K562 (cell line): ENCODE measurements around the gene HELZ2. TPM values are rescaled to one million over a fixed set of nuclear protein-coding genes. Genes with fewer than 3 reads are reported as not detected.

Experiments
- ATAC-seq: fragments of 200-7000 bp; cut with Tn5 transposase; 3 replicates; pipeline ENCODE4 v1.9.1; 2020; ENCODE audit warnings: moderate library complexity
- BruUV-seq: library from RNA; stranded (reverse); fragments of 400-500 nt; replicated peaks from 2 replicates; lab custom pipeline; 2021; lab: Mats Ljungman, UMichigan
- CTCF ChIA-PET: fragments of 300-600 bp; formaldehyde crosslinking; extraction: SDS; loops from one replicate; lab custom pipeline; 2021; ENCODE audit warnings: low intra/inter-chr PET ratio; lab: Yijun Ruan, JAX
- POLR2A ChIA-PET: fragments of 300-600, 350-650 bp; sonication (Branson Sonifier 250); formaldehyde crosslinking; extraction: SDS; loops from one replicate; lab custom pipeline; 2021; ENCODE audit warnings: antibody characterized with exemption, inconsistent platforms; lab: Yijun Ruan, JAX
- DNase-seq, 4 experiments: peaks; one replicate each; pipeline versions ENCODE4 v3.0.0 to v3.0.0-alpha.2; 2011 to 2018; ENCODE audit warnings: low spot score in 3 of 4, mixed read lengths in 3 of 4; ENCODE audit errors: extremely low read depth in 1 of 4
- FAIRE-seq: peaks from 2 replicates; lab custom pipeline; 2011; peaks lifted over from hg19 to GRCh38; lab: Jason Lieb, UNC
- H2AFZ ChIP-seq: 2 replicates; pipeline ENCODE4 v1.6.0; 2011; ENCODE audit warnings: low read depth, low read length, control low read depth, inconsistent platforms
- H3K27ac ChIP-seq: fragments of 200-600 bp; 3 replicates; pipeline ENCODE4 v1.8.0; 2011; ENCODE audit warnings: low read depth, mild to moderate bottlenecking, control low read depth, inconsistent platforms, low read length, moderate library complexity, mixed read lengths; ENCODE audit errors: extremely low read depth
- H3K27me3 ChIP-seq, 2 experiments: fragments of 300-600 bp in 1 of 2; 2 replicates in 1 of 2; 3 replicates in 1 of 2; pipeline versions ENCODE4 v1.6.0 to v1.8.0; 2011; ENCODE audit warnings: inconsistent platforms in 2 of 2, low read length in 2 of 2, mild to moderate bottlenecking in 1 of 2, mixed read lengths in 1 of 2, moderate library complexity in 1 of 2; ENCODE audit not compliant: control insufficient read depth in 2 of 2, insufficient read depth in 2 of 2
- H3K36me3 ChIP-seq: fragments of 300-600 bp; 3 replicates; pipeline ENCODE4 v1.8.0; 2011; ENCODE audit warnings: mild to moderate bottlenecking, low read length, inconsistent platforms; ENCODE audit not compliant: control insufficient read depth, insufficient read depth
- H3K4me1 ChIP-seq, 2 experiments: fragments of 200-600 bp in 1 of 2; replicated peaks in 1 of 2; 2 replicates in 1 of 2; 3 replicates in 1 of 2; pipeline versions ENCODE4 v1.5.1 to v1.8.0; 2011; ENCODE audit warnings: inconsistent platforms in 2 of 2, low read length in 2 of 2, mild to moderate bottlenecking in 1 of 2, mixed read lengths in 1 of 2, moderate library complexity in 1 of 2; ENCODE audit not compliant: control insufficient read depth in 2 of 2, insufficient read depth in 2 of 2
- H3K4me2 ChIP-seq: 2 replicates; pipeline ENCODE4 v1.6.1; 2011; ENCODE audit warnings: low read length, control low read depth, inconsistent platforms, mixed read lengths; ENCODE audit not compliant: insufficient read depth
- H3K4me3 ChIP-seq: fragments of 200-600 bp; sonication (generic), shearing (Covaris generic); 2 replicates; pipeline ENCODE4 v1.5.1; 2016; ENCODE audit warnings: control low read depth, inconsistent platforms
- H3K79me2 ChIP-seq: fragments of 200-600 bp; 3 replicates; pipeline ENCODE4 v1.8.0; 2011; ENCODE audit warnings: low read length, inconsistent platforms; ENCODE audit not compliant: control insufficient read depth, insufficient read depth
- H3K9ac ChIP-seq, 2 experiments: 2 replicates each; pipeline versions ENCODE4 v1.6.0 to v1.6.1; 2011; ENCODE audit warnings: low read depth in 2 of 2, low read length in 2 of 2, control low read depth in 1 of 2, inconsistent platforms in 1 of 2, mild to moderate bottlenecking in 1 of 2, mixed read lengths in 1 of 2; ENCODE audit not compliant: insufficient read depth in 1 of 2
- H3K9me1 ChIP-seq: one replicate; pipeline ENCODE4 v1.6.0; 2011; ENCODE audit warnings: inconsistent platforms, mild to moderate bottlenecking, low read length, moderate library complexity; ENCODE audit not compliant: control insufficient read depth, insufficient read depth
- H3K9me3 ChIP-seq: replicated peaks from 2 replicates; pipeline ENCODE4 v1.5.1; 2011; ENCODE audit warnings: low read depth, low read length, inconsistent platforms; ENCODE audit not compliant: control insufficient read depth, insufficient read depth
- H4K20me1 ChIP-seq: replicated peaks from 2 replicates; pipeline ENCODE4 v1.6.1; 2011; ENCODE audit warnings: low read length, inconsistent platforms, mixed read lengths; ENCODE audit not compliant: control insufficient read depth, insufficient read depth
- FOXJ2 ChIP-seq: fragments of 200-800 bp; sonication (Bioruptor generic); IDR thresholded peaks from 2 replicates; pipeline ENCODE4 v1.6.1; 2016; ENCODE audit warnings: missing genetic modification characterization, missing compliant biosample characterization
- FOXK1 ChIP-seq: sonication (generic); formaldehyde crosslinking; IDR thresholded peaks from 2 replicates; pipeline ENCODE4 v1.8.0; 2022; ENCODE audit warnings: missing genetic modification reagents, mild to moderate bottlenecking, borderline replicate concordance
- KLF13 ChIP-seq: fragments of 450-650 bp; IDR thresholded peaks from 2 replicates; pipeline ENCODE4 v1.6.1; 2016; ENCODE audit warnings: missing genetic modification characterization, low read depth, mild to moderate bottlenecking, missing compliant biosample characterization, moderate library complexity, borderline replicate concordance
- MCM2 ChIP-seq: fragments of 450-650 bp; IDR thresholded peaks from 2 replicates; pipeline ENCODE4 v1.6.1; 2017; ENCODE audit warnings: low read depth, mild to moderate bottlenecking
- NEUROD1 ChIP-seq: fragments of 150-350 bp; IDR thresholded peaks from 2 replicates; pipeline ENCODE4 v1.6.1; 2014; ENCODE audit warnings: borderline replicate concordance, low read length, low read depth; ENCODE audit not compliant: partially characterized antibody
- POLR2G ChIP-seq: fragments of 200-400 bp; formaldehyde crosslinking; IDR thresholded peaks from 2 replicates; pipeline ENCODE4 v1.6.1; 2017; ENCODE audit warnings: low read depth, mild to moderate bottlenecking, antibody characterized with exemption, low read length, moderate library complexity
- ZNF146 ChIP-seq: IDR thresholded peaks from one replicate; pipeline ENCODE4 v1.6.1; 2018; ENCODE audit warnings: missing compliant biosample characterization; ENCODE audit not compliant: unreplicated experiment
- ZNF384 ChIP-seq: IDR thresholded peaks from 2 replicates; pipeline ENCODE4 v1.6.1; 2012; ENCODE audit warnings: low read depth, low read length, improper control_type of control experiment
- WGBS: fragments of 100-300 bp; shearing (Covaris generic); methylation state at CpG from one replicate; pipeline ENCODE4 v1.1.6; 2016; ENCODE audit warnings: low coverage, mixed read lengths; ENCODE audit not compliant: insufficient coverage; ENCODE audit errors: missing lambda C conversion rate; 5-methylcytosine and 5-hydroxymethylcytosine counted together
- in situ Hi-C: fragments of 300-500 bp; cut with MboI; formaldehyde crosslinking; loops from 4 replicates; pipeline ENCODE4 v1.15.0; 2018; ENCODE audit warnings: inconsistent platforms, mixed read lengths
- intact Hi-C: fragments of 100-400 bp; cut with micrococcal nuclease; formaldehyde crosslinking; loops from 2 replicates; pipeline ENCODE4 v1.14.2; 2022
- polyA plus RNA-seq, 8 experiments: library from polyadenylated mRNA; depleted of rRNA in 4 of 8; stranded (reverse) in 5 of 8; unstranded in 3 of 8; fragments of >200 nt; fragmentation: Nextera tagmentation in 2 of 8; fragmentation: Illumina TruSeq in 1 of 8; extraction: Ambion mirVana in 2 of 8; extraction: Trizol in 1 of 8; gene quantifications; 2 replicates each; pipeline versions ENCODE4 v1.2.1 to v1.2.3, GENCODE V29; 2011 to 2014; ENCODE audit warnings: inconsistent platforms in 1 of 8, missing spikeins in 1 of 8
- total RNA-seq, 7 experiments: library from RNA; depleted of rRNA in 6 of 7; stranded (reverse); fragments of >200 nt in 6 of 7; fragmentation: Illumina TruSeq in 2 of 7; extraction: Trizol in 2 of 7; gene quantifications; 2 replicates each; pipeline versions ENCODE4 v1.2.1 to v1.2.3, GENCODE V29; 2011 to 2021; ENCODE audit warnings: low replicate concordance in 1 of 7
- TF ChIP-seq, protein P1 (sequence below): sonication (generic); formaldehyde crosslinking; IDR thresholded peaks from 2 replicates; pipeline ENCODE4 v1.8.1; 2023; ENCODE audit warnings: mild to moderate bottlenecking, missing genetic modification reagents

Gene HELZ2
- total and polyA plus RNA-seq, 9 of the 15 experiments (the other 6 are each of a cell fraction or from before 2014, with no cell fraction given) = 0.03 to 7.8 (median 2.9) TPM; not detected in 1

DNA sequence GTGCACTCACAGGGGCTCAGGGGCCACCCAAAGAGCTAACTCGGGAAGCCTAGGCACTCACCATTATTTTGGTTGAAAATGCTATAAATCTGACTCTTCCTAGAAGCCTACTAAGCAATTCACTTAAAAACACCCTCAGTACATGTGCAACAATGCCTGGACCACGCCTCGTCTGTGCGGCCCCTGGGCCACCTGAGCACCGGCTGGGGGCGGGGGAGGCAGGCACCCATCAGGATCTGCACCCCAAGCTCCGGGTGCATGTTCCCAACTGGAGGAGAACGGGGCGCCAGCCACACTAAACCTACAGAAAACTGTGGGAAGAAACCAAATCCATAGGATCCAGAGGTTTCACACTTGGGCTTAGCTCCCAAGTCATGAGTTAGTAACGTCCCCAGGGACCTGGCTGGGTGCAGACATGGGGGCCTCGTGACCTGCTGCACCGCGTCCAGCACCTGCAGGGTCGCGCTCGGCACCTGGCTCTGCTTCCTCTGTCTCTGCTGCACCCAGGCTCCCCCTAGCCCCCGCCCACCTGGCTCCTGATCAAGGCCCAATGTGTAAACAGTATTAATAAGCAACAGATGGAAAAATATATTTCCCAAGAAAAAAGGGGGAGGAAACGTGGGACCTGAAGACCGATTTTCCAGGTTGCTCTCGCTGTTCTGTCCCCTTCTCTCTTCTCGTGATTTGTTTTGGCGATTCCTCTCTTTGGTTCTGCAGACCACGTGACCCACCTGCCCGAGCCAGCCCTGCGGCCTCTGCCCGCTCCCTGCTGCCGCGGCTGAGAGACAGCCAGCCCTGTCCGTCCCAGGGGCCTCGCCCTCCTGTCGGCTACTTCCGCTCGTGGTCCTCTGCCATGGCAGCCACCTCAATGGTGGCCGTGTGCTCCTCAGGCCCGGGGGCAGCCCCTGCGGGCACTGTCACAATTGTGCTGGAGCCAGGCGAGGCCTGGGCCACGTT is 15.5 kb upstream of the HELZ2 start:
- in situ Hi-C loops = no loop called here

DNA sequence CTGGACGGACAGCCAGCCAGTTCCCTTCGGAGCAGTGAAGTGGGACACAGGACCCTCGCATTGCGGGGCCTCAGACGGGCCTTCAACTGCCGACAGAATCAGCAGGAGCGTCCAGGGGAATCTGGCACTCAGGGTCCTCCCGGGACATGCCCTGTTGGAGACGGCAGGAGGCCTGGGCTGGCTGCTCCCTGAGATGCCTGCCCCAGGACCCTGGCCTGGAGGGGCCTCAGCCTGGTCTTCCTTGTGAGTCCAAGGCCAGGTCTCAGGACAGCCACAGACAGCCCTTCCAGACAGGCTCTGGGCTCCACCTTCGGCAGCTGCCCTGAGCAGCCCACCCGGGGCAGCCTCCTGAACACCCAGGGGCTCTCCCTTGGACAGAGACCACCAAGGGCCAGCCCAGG is 14.6 kb upstream of the HELZ2 start:
- 87% methylated on average over 11 of the region's 11 CpGs for WGBS
- Histone ChIP-seq H3K4me1 (peaks cover 0 to 21% of the 10 kb centered on the region in 2 experiments; a peak in 1 of 5 replicates), H3K9ac (peak overlapping the region in 1 of 2 experiments; percentile 68; a peak in 1 of 4 replicates), H2AFZ (no peak overlapping the region), H3K27me3 (peaks cover 0 to 14% of the 10 kb centered on the region in 2 experiments; a peak in 2 of 5 replicates), H3K79me2 (no peaks in the 10 kb centered on the region), H3K4me2 (no peak overlapping the region), H3K36me3 (peaks cover 39% of the 10 kb centered on the region; the same call in 1 of the 3 replicates), H3K9me3 (no peaks in the 10 kb centered on the region), H4K20me1 (no peaks in the 10 kb centered on the region), H3K4me3 (no peak overlapping the region), H3K27ac (no peak overlapping the region), H3K9me1 (no peaks in the 10 kb centered on the region)
- FAIRE-seq = no peak
- DNase-seq = no peak
- intact Hi-C loops (no loop called here), in situ Hi-C loops (no loop called here)
- CTCF ChIA-PET = no interaction called here
- POLR2A ChIA-PET = interaction anchor here (1.1 to 1.2 kb wide), 3 partner anchors 10 to 14 kb away, joined by 3 to 5 read pairs (median 3); no protein-coding TSS in a partner anchor
- no TSS peak for BruUV-seq
- TF ChIP-seq FOXJ2 = no peak
- no peak for TF ChIP-seq ZNF384
- TF ChIP-seq, protein P1, sequence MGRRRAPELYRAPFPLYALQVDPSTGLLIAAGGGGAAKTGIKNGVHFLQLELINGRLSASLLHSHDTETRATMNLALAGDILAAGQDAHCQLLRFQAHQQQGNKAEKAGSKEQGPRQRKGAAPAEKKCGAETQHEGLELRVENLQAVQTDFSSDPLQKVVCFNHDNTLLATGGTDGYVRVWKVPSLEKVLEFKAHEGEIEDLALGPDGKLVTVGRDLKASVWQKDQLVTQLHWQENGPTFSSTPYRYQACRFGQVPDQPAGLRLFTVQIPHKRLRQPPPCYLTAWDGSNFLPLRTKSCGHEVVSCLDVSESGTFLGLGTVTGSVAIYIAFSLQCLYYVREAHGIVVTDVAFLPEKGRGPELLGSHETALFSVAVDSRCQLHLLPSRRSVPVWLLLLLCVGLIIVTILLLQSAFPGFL = no peak
- TF ChIP-seq KLF13 (tag) = no peak
- no peak for TF ChIP-seq FOXK1 (CRISPR knock-in tag)
- TF ChIP-seq MCM2 = no peak
- TF ChIP-seq POLR2G = peak; percentile 52; the same call in 1 of the 2 replicates
- TF ChIP-seq ZNF146 (CRISPR knock-in tag) = no peak
- peak; percentile 23; the same call in 2 of the 3 replicates for ATAC-seq

More for the DNA sequence above, 15.5 kb upstream of the HELZ2 start:
- H3K9me1 ChIP-seq = no peaks in the 10 kb centered on the region
- H3K79me2 ChIP-seq = no peaks in the 10 kb centered on the region
- BruUV-seq = TSS peak; percentile 23
- 85% methylated on average over 29 of the region's 38 CpGs for WGBS
- H3K4me3 ChIP-seq = no peak overlapping the region
- H2AFZ ChIP-seq = no peak overlapping the region
- ChIA-PET CTCF (no interaction called here), POLR2A (interaction anchor here (1.2 kb wide), 1 partner anchor 10 kb away, joined by 3 read pairs; no protein-coding TSS in a partner anchor)
- FAIRE-seq = no peak
- H3K9ac ChIP-seq = 0 out of 4 replicates have a peak overlapping the region, but pooled peaks of 1 of the 2 experiments have one; percentile 68
- no peak overlapping the region for H3K27ac ChIP-seq
- ATAC-seq = no peak
- TF ChIP-seq NEUROD1 = no peak
- 0 out of 2 replicates have a peak, but pooled peaks have one; percentile 4 for TF ChIP-seq POLR2G
- no peaks in the 10 kb centered on the region for H3K9me3 ChIP-seq
- no peaks in the 10 kb centered on the region for H4K20me1 ChIP-seq
- peaks cover 39% of the 10 kb centered on the region; the same call in 2 of the 3 replicates for H3K36me3 ChIP-seq
- intact Hi-C loops = no loop called here
- H3K4me1 ChIP-seq = peaks cover 0 to 21% of the 10 kb centered on the region in 2 experiments; a peak in 2 of 5 replicates
- no peak for DNase-seq
- H3K4me2 ChIP-seq = no peak overlapping the region
- peaks cover 0 to 14% of the 10 kb centered on the region in 2 experiments; a peak in 2 of 5 replicates for H3K27me3 ChIP-seq
